ENCODE results near the gene CD300E. TPM values are rescaled to one million over a fixed set of nuclear protein-coding genes. Genes with fewer than 3 reads are reported as not detected.

Gene CD300E, protein sequence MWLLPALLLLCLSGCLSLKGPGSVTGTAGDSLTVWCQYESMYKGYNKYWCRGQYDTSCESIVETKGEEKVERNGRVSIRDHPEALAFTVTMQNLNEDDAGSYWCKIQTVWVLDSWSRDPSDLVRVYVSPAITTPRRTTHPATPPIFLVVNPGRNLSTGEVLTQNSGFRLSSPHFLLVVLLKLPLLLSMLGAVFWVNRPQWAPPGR
- polyA plus RNA-seq = not detected in 3 replicates
- polyA plus RNA-seq (2011; ENCODE audit: low read depth) = not detected
- polyA plus RNA-seq (2011; cell fraction: cytosol; rRNA removed) = not detected in 2 replicates
- polyA plus RNA-seq (2011; cell fraction: nucleus; rRNA removed) = not detected in 2 replicates
- polyA plus RNA-seq (2012; ENCODE audit: low replicate concordance) = not detected in 2 replicates
- polyA minus RNA-seq = not detected in 3 replicates
- not detected for polyA minus RNA-seq (2011; cell fraction: cytosol; rRNA and poly(A)+ RNA removed)
- not detected in 2 replicates for polyA minus RNA-seq (2011; cell fraction: nucleus; rRNA and poly(A)+ RNA removed)

DNA sequence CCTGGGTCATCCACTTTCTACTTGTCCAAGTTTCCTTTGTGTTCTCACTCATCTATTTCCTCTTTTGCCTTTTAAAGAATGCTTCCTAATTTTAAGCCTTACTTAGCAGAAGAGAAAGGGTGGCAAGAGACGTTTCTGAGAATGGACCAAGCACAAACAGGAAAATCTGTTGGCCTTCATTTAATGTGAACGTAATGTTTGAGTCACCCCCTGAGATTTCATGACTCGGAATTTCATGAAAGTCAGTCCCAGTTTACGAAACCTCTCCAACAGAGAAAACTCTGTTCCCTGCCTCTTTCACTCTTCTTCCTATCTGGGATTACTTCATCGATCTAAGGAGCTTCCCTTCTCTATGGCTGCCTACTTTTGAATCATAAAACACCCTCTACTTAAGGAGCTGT is at the start of gene CD300E:
TSS of gene CD300E (minus strand) at position 46 of the 401 bp plus-strand sequence. CDS start 117 bp downstream, outside the sequence.
- H3K9me3 ChIP-seq (ENCODE audit: control insufficient read depth, low read depth, low read length) = no peaks in the 10 kb centered on the region
- no peaks in the 10 kb centered on the region for H3K4me1 ChIP-seq (ENCODE audit: control insufficient read depth, extremely low read depth, insufficient read depth, low read length)
- no peak for FAIRE-seq
- DNase-seq (ENCODE audit: low read depth, low spot score) = no peak
- dilution Hi-C loops (cut with MboI; ENCODE audit: extremely low pct_ligation_motif_present, low sequenced_read_pairs) = no loop called here
- H4K20me1 ChIP-seq (ENCODE audit: control insufficient read depth, extremely low read depth, insufficient read depth, low read length) = no peaks in the 10 kb centered on the region
- TF ChIP-seq EZH2 (IDR thresholded peaks at IDR 0.05; ENCODE audit: low read length) = no peak
- TF ChIP-seq, protein P1, sequence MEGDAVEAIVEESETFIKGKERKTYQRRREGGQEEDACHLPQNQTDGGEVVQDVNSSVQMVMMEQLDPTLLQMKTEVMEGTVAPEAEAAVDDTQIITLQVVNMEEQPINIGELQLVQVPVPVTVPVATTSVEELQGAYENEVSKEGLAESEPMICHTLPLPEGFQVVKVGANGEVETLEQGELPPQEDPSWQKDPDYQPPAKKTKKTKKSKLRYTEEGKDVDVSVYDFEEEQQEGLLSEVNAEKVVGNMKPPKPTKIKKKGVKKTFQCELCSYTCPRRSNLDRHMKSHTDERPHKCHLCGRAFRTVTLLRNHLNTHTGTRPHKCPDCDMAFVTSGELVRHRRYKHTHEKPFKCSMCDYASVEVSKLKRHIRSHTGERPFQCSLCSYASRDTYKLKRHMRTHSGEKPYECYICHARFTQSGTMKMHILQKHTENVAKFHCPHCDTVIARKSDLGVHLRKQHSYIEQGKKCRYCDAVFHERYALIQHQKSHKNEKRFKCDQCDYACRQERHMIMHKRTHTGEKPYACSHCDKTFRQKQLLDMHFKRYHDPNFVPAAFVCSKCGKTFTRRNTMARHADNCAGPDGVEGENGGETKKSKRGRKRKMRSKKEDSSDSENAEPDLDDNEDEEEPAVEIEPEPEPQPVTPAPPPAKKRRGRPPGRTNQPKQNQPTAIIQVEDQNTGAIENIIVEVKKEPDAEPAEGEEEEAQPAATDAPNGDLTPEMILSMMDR (optimal IDR thresholded peaks at IDR 0.05 in 1 of 3, IDR thresholded peaks at IDR 0.05 in 1 of 3, conservative IDR thresholded peaks at IDR 0.05 in 1 of 3; ENCODE audit: extremely low read depth in 1 of 3, insufficient read depth in 2 of 3, low read length in 3 of 3) = no peak
- H3K4me3 ChIP-seq (ENCODE audit: control insufficient read depth in 2 of 3, extremely low read depth in 1 of 3, insufficient read depth in 2 of 3, low read depth in 1 of 3, low read length in 3 of 3) = no peak within 1 kb of the TSS
- H3K9ac ChIP-seq (ENCODE audit: control insufficient read depth, extremely low read depth, insufficient read depth, low read length) = no peak within 1 kb of the TSS
- H3K9me1 ChIP-seq (ENCODE audit: control insufficient read depth, extremely low read depth, insufficient read depth, low read length) = no peaks in the 10 kb centered on the region
- H2AFZ ChIP-seq (ENCODE audit: control insufficient read depth, low read length) = no peak within 1 kb of the TSS
- H3K79me2 ChIP-seq (ENCODE audit: control insufficient read depth, insufficient read depth, low read length) = no peaks in the 10 kb centered on the region
- no peak within 1 kb of the TSS for H3K4me2 ChIP-seq (ENCODE audit: control insufficient read depth, extremely low read depth, insufficient read depth, low read depth, low read length)
- H3K36me3 ChIP-seq (ENCODE audit: control insufficient read depth in 2 of 2, extremely low read depth in 1 of 2, insufficient read depth in 2 of 2, low read length in 2 of 2) = no peaks in the 10 kb centered on the region
- no peak within 1 kb of the TSS for H3K27ac ChIP-seq (ENCODE audit: control insufficient read depth, insufficient read depth, low read length)
- H3K27me3 ChIP-seq (ENCODE audit: control insufficient read depth, extremely low read depth, insufficient read depth, low read length) = peaks cover 11% of the 10 kb centered on the region

GRCh38 chr17:74671031-74671771 is 47.7 kb upstream of the CD300E start:
- no peak overlapping the region for H3K27ac ChIP-seq (ENCODE audit: control insufficient read depth, insufficient read depth, low read length)
- no peaks in the 10 kb centered on the region for H3K36me3 ChIP-seq (ENCODE audit: control insufficient read depth in 2 of 2, extremely low read depth in 1 of 2, insufficient read depth in 2 of 2, low read length in 2 of 2)
- H3K4me3 ChIP-seq (ENCODE audit: control insufficient read depth in 2 of 3, extremely low read depth in 1 of 3, insufficient read depth in 2 of 3, low read depth in 1 of 3, low read length in 3 of 3) = no peak overlapping the region
- H4K20me1 ChIP-seq (ENCODE audit: control insufficient read depth, extremely low read depth, insufficient read depth, low read length) = peaks cover 2% of the 10 kb centered on the region
- no peak overlapping the region for H3K4me2 ChIP-seq (ENCODE audit: control insufficient read depth, extremely low read depth, insufficient read depth, low read depth, low read length)
- FAIRE-seq (no peak), DNase-seq (ENCODE audit: low read depth, low spot score) (peak; percentile 26)
- H3K27me3 ChIP-seq (ENCODE audit: control insufficient read depth, extremely low read depth, insufficient read depth, low read length) = peaks cover 2% of the 10 kb centered on the region
- H3K79me2 ChIP-seq (ENCODE audit: control insufficient read depth, insufficient read depth, low read length) = no peaks in the 10 kb centered on the region
- H3K9me1 ChIP-seq (ENCODE audit: control insufficient read depth, extremely low read depth, insufficient read depth, low read length) = no peaks in the 10 kb centered on the region
- H2AFZ ChIP-seq (ENCODE audit: control insufficient read depth, low read length) = no peak overlapping the region
- dilution Hi-C loops (cut with MboI; ENCODE audit: extremely low pct_ligation_motif_present, low sequenced_read_pairs) = no loop called here
- no peak overlapping the region for H3K9ac ChIP-seq (ENCODE audit: control insufficient read depth, extremely low read depth, insufficient read depth, low read length)
- no peaks in the 10 kb centered on the region for H3K4me1 ChIP-seq (ENCODE audit: control insufficient read depth, extremely low read depth, insufficient read depth, low read length)
- TF ChIP-seq, protein P1 (optimal IDR thresholded peaks at IDR 0.05 in 1 of 3, IDR thresholded peaks at IDR 0.05 in 1 of 3, conservative IDR thresholded peaks at IDR 0.05 in 1 of 3; ENCODE audit: extremely low read depth in 1 of 3, insufficient read depth in 2 of 3, low read length in 3 of 3) = no peak
- TF ChIP-seq EZH2 (IDR thresholded peaks at IDR 0.05; ENCODE audit: low read length) = no peak
- no peaks in the 10 kb centered on the region for H3K9me3 ChIP-seq (ENCODE audit: control insufficient read depth, low read depth, low read length)

Data from keratinocyte (primary cell).